ENCODE measurements around the gene ZNF860. TPM values are rescaled to one million over a fixed set of nuclear protein-coding genes. Genes with fewer than 3 reads are reported as not detected.

ZNF860 gene
- total RNA-seq (2022; extraction: Qiagen RNA extraction): 1.1 to 1.4 TPM (median 1.2 TPM) in 5 replicates

GRCh38 chr3:31981206-31982181 lies at the start of gene ZNF860, which contains the start of gene OSBPL10:
ZNF860 (plus strand) TSS chr3:31981750; CDS start chr3:31989080, 7,330 bp downstream.
OSBPL10 (minus strand) TSS chr3:31981262; CDS start chr3:31981179, 83 bp downstream.

Other genes starting within 250 kb of the ZNF860 start
- gene OSBPL10, start 488 bp upstream of the ZNF860 start, total RNA-seq (2022; extraction: Qiagen RNA extraction): 16.0 to 22.9 TPM (median 18.7 TPM) in 5 replicates
- 16.1 to 21.8 TPM (median 20.1 TPM) in 5 replicates for gene GPD1L, start 124.9 kb downstream of the ZNF860 start, total RNA-seq (2022; extraction: Qiagen RNA extraction)